Measurements from ENCODE around the gene GYG2. TPM values are rescaled to one million over a fixed set of nuclear protein-coding genes. Genes with fewer than 3 reads are reported as not detected.
"Not testable (repeated sequence)": the region's sequence is repeated elsewhere in the genome, so short reads cannot be mapped to it uniquely, and the experiment has no call there.

Gene GYG2
- total and polyA plus RNA-seq, 2 of the 13 experiments (the other 11 are each of a cell fraction or from before 2014, with no cell fraction given) = 20.0 to 24.3 TPM

DNA sequence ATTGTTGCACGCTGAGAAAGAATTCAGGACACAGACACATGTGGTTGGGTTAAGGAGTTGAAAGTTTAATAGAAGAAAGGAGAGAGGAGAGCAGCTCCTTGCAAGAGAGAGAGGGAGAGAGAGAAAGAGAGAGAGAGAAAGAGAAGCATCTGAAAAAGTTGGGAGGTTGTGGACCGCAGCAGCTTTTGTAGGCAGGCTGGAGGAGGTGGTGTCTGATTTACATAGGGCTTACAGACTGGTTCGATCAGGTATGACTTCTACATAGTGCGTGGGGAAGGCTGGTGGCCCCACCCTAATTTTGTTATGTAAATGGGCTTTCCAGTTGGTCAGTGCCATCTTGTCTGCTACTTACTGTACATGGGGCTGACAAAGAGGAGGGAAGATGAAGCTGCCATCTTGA, 27.5 kb upstream of the GYG2 start:
- no peak for TF ChIP-seq HDAC1 (CRISPR knock-in tag; IDR thresholded peaks at IDR 0.05)
- TF ChIP-seq ZBTB20 (CRISPR knock-in tag; IDR thresholded peaks at IDR 0.05; ENCODE audit: borderline replicate concordance, low read depth) = no peak
- TF ChIP-seq ZNF615 (CRISPR knock-in tag; IDR thresholded peaks at IDR 0.05; ENCODE audit: borderline replicate concordance) = no peak
- no peak for TF ChIP-seq RXRB (CRISPR knock-in tag; IDR thresholded peaks at IDR 0.05; ENCODE audit: borderline replicate concordance)
- TF ChIP-seq POGZ (CRISPR knock-in tag; IDR thresholded peaks at IDR 0.05) = no peak
- TF ChIP-seq ZBTB37 (CRISPR knock-in tag; IDR thresholded peaks at IDR 0.05) = no peak
- TF ChIP-seq WIZ (CRISPR knock-in tag; IDR thresholded peaks at IDR 0.05) = no peak
- no peak for TF ChIP-seq ZNF280D (CRISPR knock-in tag; IDR thresholded peaks at IDR 0.05)
- TF ChIP-seq NR2F6 (IDR thresholded peaks at IDR 0.05) = no peak
- TF ChIP-seq NR2F6 (CRISPR knock-in tag; IDR thresholded peaks at IDR 0.05) = no peak
- ATAC-seq (no peak), DNase-seq (ENCODE audit: low spot score) (no peak), FAIRE-seq (no peak)
- H4K20me1 ChIP-seq (ENCODE audit: insufficient read depth, low read length) = no peaks in the 10 kb centered on the region
- no peaks in the 10 kb centered on the region for H3K79me2 ChIP-seq (ENCODE audit: insufficient read depth, low read length)
- no peak overlapping the region for H3K4me2 ChIP-seq (ENCODE audit: low read depth, low read length)
- CTCF ChIA-PET (ENCODE audit: low intra/inter-chr PET ratio, low total read pairs) = no interaction called here
- H3K4me3 ChIP-seq (replicated peaks in 1 of 3; ENCODE audit: insufficient read depth in 1 of 3, low read depth in 2 of 3, low read length in 3 of 3) = no peak overlapping the region
- no peak overlapping the region for H2AFZ ChIP-seq (ENCODE audit: low read length)
- H3K27me3 ChIP-seq (ENCODE audit: control insufficient read depth in 1 of 2, insufficient read depth in 2 of 2, low read length in 2 of 2) = no peaks in the 10 kb centered on the region
- H3K27ac ChIP-seq (ENCODE audit: extremely low read length, insufficient read depth, low read length) = no peak overlapping the region
- no peaks in the 10 kb centered on the region for H3K9me3 ChIP-seq (ENCODE audit: low read length)
- no peak overlapping the region for H3K9ac ChIP-seq (ENCODE audit: insufficient read depth, low read depth, low read length)
- intact Hi-C loops (cut with micrococcal nuclease; ENCODE audit: unreplicated experiment) = no loop called here
- WGBS (ENCODE audit: low lambda C conversion rate) = 88% methylated on average over 3 of the region's 4 CpGs
- BruUV-seq (replicated peaks) = no TSS peak
- in situ Hi-C loops (cut with HindIII; ENCODE audit: extremely low pct_ligation_motif_present, low pct_unique_long_range_greater_than_20kb) = no loop called here
- no peaks in the 10 kb centered on the region for H3K4me1 ChIP-seq (ENCODE audit: insufficient read depth, low read length)
- no peaks in the 10 kb centered on the region for H3K36me3 ChIP-seq (replicated peaks in 1 of 2; ENCODE audit: control insufficient read depth in 1 of 2, insufficient read depth in 2 of 2, low read length in 2 of 2)
- POLR2A ChIA-PET = no interaction called here

- POLR2A ChIA-PET; H3K9me3 ChIP-seq (ENCODE audit: low read length); H3K9ac ChIP-seq (ENCODE audit: insufficient read depth, low read depth, low read length); H2AFZ ChIP-seq (ENCODE audit: low read length); FAIRE-seq; intact Hi-C loops (cut with micrococcal nuclease; ENCODE audit: unreplicated experiment); CTCF ChIA-PET (ENCODE audit: low intra/inter-chr PET ratio, low total read pairs); H3K27me3 ChIP-seq (ENCODE audit: control insufficient read depth in 1 of 2, insufficient read depth in 2 of 2, low read length in 2 of 2); H3K4me2 ChIP-seq (ENCODE audit: low read depth, low read length); DNase-seq (ENCODE audit: low spot score); H3K36me3 ChIP-seq (replicated peaks in 1 of 2; ENCODE audit: control insufficient read depth in 1 of 2, insufficient read depth in 2 of 2, low read length in 2 of 2); BruUV-seq (replicated peaks); H3K79me2 ChIP-seq (ENCODE audit: insufficient read depth, low read length); ATAC-seq; H3K4me1 ChIP-seq (ENCODE audit: insufficient read depth, low read length); H4K20me1 ChIP-seq (ENCODE audit: insufficient read depth, low read length); H3K4me3 ChIP-seq (replicated peaks in 1 of 3; ENCODE audit: insufficient read depth in 1 of 3, low read depth in 2 of 3, low read length in 3 of 3); H3K27ac ChIP-seq (ENCODE audit: extremely low read length, insufficient read depth, low read length); in situ Hi-C loops (cut with HindIII; ENCODE audit: extremely low pct_ligation_motif_present, low pct_unique_long_range_greater_than_20kb): not testable (repeated sequence)
- WGBS (ENCODE audit: low lambda C conversion rate) = 69% methylated on average over 14 of the region's 18 CpGs
These were observed 26.2 kb upstream of the GYG2 start for GRCh38 chrX:2802376-2803090.
